SHP77 treated with DMSO at 0.1 percent for 48 hours (cell line): Measurements from ENCODE around the gene BUD13.
"Not testable (repeated sequence)": the region's sequence is repeated elsewhere in the genome, so short reads cannot be mapped to it uniquely, and the experiment has no call there.

Experiments
- DNase-seq: peaks from one replicate; lab custom pipeline; 2025; lab: John Stamatoyannopoulos, UW

The BUD13 gene

DNA sequence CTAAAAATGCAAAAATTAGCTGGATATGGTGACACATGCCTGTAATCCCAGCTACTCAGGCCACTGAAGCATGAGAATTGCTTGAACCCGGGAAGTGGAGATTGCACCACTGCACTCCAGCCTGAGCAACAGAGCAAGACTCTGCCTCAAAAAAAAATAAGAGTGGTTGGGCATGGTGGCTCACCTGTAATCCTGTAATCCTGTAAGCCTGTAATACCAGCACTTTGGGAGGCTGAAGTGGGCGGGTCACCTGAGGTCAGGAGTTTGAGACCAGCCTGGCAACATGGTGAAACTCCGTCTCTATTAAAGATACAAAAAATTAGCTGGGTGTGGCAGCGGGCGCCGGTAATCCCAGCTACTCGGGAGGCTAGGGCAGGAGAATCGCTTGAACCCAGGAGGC, 16.7 kb downstream of the BUD13 start:
- DNase-seq, result not testable (repeated sequence)

GRCh38 chr11:116750070-116750718, 22.6 kb downstream of the BUD13 start:
- DNase-seq, result no peak

- DNase-seq, result no peak
These were observed 30.7 kb downstream of the BUD13 start for GRCh38 chr11:116742104-116742503.

DNA sequence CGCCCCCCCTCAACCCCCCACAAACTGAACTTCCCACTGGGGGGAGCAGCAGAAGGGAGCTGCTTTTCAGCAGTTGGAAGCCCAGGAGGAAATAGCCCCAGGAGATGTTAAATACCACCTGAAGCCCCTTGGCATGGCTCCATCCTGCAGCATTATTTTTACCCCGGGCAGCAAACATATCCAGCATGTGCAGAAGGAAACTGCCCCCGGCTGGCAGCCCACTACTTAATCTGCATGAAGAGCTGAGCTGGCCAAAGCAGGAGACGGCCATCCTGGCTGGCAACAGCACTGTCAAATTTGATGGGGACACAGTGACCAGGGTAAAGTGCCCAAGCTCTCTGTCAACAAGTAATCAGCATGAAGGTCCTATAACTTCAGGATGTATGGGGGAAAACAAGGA, 32.0 kb downstream of the BUD13 start:
- DNase-seq, result no peak

GRCh38 chr11:116738975-116739374, 33.8 kb downstream of the BUD13 start:
- no peak for DNase-seq

GRCh38 chr11:116736763-116737162, 36.0 kb downstream of the BUD13 start:
- no peak for DNase-seq

DNA sequence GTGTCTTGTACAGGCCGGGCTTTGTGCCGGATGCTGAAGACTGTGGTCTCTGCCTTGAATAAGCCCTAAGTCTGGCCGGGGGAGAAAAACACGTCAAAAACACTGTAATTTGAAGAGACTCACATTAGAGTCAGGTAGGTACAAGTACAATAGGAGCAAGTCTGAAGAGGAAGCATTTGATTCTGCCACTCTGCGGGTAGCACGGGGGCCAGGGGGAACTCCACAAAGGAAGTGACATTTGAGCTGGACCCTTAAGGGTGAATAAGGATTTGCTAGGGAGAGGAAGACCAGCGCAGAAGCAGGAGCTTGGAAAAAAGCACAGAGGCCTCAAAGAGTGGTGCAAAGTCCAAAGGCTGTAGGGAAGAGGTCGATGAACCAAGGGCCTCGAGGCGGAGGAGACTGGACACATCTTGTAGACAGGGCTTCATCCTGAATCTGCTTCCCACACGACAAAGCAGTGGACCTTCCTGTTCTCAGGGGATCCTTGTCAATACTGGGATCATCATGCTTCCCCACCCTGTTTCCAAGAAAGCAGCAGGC, 38.7 kb downstream of the BUD13 start:
- no peak for DNase-seq

- no peak for DNase-seq
These were observed 39.6 kb downstream of the BUD13 start for GRCh38 chr11:116733043-116733755.

GRCh38 chr11:116732271-116733042, 40.3 kb downstream of the BUD13 start:
- DNase-seq, result no peak

DNA sequence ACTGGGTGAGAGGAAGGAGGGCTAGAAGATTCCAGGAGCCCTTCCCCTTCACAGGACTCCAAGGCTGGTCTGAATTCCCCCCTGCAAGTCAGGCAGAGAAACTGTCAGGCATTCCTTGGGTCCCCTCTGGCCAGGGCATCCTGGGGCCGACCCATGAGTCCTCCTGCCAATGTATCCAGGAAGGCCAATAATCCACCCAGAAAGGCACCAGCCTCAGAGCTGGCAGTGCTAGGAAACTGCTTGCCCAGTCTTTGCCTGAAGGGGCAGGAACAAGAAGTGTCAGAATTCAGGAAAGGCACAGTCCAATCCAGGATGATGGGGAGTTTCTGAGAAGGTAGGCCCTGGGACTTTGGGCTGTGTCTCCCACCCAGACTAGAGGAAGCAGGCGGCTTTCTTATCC, 41.0 kb downstream of the BUD13 start:
- DNase-seq, result no peak

DNA sequence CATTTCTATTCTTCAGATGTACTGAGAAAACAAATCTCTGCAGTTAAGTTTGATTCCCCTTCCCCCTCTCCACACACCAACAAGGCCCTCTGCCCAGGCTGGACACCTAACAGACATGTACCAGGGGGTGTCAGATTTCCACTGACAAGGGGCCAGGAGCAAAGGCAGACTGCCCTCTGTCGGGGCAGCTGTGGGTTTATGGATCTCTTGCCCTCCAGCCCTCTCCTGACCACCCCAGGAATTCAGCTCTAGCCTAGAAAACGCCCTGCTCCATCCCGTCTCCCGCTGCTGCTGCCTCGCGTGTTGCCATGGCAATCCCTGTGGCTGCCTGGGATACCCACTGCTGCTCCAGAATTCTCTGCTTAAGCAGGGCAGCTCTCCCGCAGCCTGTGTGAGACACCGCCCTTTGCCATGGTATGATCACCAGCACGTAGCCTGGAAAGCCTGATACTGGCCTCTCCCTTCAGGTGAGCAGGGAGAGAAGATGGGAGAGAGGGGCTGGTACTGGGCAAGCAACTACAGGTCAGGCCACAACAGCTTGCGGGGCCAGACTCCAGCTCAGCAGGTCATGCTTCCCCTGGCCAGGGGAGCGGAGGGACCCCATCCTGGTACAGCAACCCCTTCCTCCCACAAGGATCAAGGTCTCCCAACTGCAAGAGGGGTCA, 41.6 kb downstream of the BUD13 start:
- DNase-seq, result no peak

- no peak for DNase-seq
These were observed 42.2 kb downstream of the BUD13 start for GRCh38 chr11:116730601-116731000.

- no peak for DNase-seq
These were observed 42.6 kb downstream of the BUD13 start for GRCh38 chr11:116730241-116730561.

DNA sequence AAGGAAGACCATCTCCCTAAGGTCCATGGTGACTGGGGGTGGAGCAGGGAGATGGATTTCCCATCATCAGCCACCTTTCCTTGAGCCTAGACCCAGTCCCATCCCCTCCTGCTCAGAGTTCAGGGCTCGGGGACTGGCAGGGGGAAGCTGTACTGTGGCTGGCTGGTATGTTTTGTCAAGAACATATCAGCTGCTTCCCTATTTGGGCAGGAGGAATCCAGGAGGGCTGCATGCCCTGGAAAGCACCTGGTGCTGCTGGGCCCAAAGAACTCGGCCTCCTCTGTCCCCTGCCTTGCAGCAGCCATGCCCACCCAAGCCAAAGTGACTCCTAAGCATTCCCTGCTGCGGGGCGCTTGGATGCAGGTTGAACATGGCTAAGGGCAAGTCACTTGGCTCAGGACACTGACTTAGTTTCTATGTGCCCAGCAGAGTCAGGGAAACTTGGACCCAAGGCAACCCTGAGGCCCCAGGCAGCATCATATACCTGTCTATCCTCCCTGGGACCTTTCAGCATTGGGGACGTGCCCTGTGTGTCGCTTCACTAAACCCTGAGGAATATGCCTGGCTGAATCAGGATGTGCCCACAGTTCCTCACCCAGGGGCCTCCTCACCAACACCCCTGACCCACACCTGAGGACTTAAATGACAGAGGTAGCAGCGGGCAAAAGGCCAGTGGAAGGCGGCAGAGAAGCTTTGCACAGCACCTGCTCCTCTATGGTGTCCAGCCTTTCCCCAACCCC, 43.1 kb downstream of the BUD13 start:
- DNase-seq, result no peak

GRCh38 chr11:116727990-116728389, 44.8 kb downstream of the BUD13 start:
- no peak for DNase-seq

DNA sequence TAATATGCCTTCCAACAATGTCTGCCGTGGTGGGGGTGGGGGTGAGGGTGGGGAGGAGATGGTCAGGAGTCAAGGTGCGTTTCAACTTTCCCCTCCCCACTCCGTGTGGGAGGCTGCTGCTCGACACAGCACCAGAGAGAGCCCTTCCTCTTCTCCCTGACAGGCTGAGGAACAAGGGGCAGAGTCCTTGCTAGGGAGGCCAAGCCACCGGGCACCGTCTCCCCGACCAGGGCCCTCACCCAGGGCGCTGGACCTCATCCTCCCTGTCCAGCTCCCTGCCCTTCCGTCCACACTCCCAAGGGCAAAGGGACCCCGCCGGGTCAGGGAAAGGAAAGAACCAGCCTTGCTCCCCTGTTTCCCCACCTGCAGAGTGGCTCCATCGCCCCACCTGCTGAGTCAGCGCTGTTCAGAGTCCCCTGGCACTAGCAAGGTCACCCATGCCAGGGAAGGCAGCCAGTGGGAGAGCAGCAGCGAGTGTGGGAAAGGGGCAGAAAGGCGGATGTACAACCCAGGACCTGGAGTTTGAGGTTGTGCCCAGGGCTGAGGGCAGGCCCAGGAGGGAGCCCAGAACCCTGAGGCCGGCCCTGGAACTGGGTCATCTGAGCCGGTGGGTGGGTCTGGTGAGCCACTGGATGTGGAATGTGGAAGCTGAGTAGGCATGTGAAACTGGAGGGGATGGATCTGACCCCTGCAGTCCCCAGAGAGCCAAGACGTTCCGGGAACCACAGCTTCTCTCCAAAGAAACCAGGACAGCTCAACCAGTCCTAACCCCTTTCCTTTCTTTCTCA, 47.2 kb downstream of the BUD13 start:
- DNase-seq, result no peak

- no peak for DNase-seq
These were observed 48.0 kb downstream of the BUD13 start for GRCh38 chr11:116724813-116725212.

DNA sequence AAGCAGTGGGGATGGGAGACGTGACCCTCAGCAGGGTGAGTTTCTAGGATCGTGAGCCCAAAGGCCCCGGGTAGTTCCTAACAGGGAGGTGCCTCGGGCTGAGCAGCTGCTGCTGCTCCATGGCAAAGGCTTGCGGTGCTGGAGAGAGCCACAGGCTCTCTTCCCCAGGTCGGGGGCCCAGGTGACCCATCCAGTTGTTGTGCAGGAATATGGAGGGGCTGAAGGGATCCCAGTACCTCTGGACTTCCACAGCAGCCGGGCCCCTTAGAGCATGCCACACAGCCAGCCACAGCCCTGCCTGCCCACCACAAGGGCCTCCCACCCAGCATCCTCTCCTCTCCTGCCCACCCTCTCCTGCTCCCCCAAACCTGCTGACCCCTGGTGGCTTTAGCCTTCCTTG, 49.3 kb downstream of the BUD13 start:
- no peak for DNase-seq

- no peak for DNase-seq
These were observed 50.8 kb downstream of the BUD13 start for GRCh38 chr11:116721988-116722387.

- no peak for DNase-seq
These were observed 51.9 kb downstream of the BUD13 start for GRCh38 chr11:116720895-116721294.

DNA sequence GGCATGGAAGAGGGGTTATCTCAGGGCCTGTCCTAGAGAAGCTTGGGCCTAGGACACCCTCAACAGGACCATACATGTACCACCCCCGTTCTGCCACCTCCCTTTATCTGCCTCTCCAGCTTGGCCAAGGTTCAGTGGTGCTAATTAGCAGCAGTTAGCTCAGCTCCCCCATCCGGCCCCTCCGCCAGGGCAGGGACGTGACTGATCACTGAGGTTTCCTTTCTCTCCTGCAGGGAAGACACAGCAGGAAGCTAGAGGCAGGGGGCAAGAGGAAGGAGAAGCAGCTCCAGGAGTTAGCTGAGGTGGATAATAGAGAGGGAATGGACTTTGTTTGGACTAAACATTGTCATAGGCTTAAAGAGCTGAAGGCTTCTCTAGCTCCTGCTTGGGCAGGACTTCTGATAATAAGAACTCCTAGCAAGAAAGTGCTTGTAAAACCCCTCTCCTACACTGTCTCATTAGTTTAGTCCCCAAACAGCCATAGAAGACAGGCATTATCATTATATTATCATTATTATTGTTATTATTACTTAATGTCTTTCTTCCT, 53.8 kb downstream of the BUD13 start:
- DNase-seq, result no peak
